GM13977 (cell line): ENCODE measurements around the gene MRTFB.

Source experiments
- DNase-seq: peaks from one replicate; pipeline ENCODE4 v3.0.0; 2012; ENCODE audit warnings: low spot score
- CTCF ChIP-seq: IDR thresholded peaks from 2 replicates; pipeline ENCODE4 v1.5.1; 2012; ENCODE audit warnings: mild to moderate bottlenecking, control low read depth; ENCODE audit not compliant: insufficient read depth; ENCODE audit errors: extremely low read depth, missing control alignments
- in situ Hi-C: fragments of 300-500 bp; cut with MboI; formaldehyde crosslinking; loops from one replicate; pipeline ENCODE4 v1.12.0; 2022; ENCODE audit warnings: low sequenced_read_pairs, low pct_unique_long_range_greater_than_20kb, mixed read lengths, inconsistent platforms; ENCODE audit not compliant: unreplicated experiment

MRTFB gene

DNA sequence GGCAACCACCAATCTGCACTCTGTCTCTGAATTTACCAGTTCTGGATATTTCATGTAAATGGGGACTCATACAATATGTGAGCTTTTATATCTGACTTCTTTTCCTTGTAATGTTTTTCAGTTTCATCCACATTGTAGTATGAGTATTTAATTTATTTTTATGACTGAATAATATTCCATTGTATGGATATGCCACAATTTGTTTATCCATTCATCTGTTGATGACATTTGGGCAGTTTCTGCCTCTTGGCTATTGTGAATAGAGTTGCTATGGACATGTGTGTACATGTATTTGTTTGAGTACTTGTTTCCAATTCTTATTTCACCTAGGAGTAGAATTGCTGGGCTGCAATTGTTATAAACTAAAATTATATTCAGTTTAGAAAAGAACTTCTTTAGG is 126.9 kb downstream of the MRTFB start:
- in situ Hi-C loops: no loop called here
- DNase-seq: no peak
- TF ChIP-seq CTCF: no peak

- no peak for TF ChIP-seq CTCF
- no peak for DNase-seq
- in situ Hi-C loops: no loop called here
These were observed 127.5 kb downstream of the MRTFB start for GRCh38 chr16:14198572-14198971.

DNA sequence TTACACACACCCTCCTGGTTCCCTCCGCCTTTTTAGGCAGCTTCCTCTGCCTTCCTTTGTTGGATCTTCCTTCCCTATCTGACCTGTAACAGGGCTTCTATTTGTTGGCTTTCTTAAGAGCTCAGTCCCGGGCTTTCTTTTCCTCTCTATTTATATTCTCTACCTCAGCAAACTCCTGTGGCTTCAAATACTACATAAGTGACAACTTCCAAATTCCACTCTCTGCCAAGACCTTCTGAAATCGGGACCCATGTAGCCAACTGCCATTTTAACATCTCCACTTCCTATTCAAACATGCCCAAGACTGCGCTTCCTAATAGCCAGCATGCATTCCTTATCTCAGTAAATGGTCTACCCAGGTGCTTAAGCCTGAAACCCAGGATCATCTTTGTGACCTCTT is 128.1 kb downstream of the MRTFB start:
- TF ChIP-seq CTCF: no peak
- DNase-seq: no peak
- in situ Hi-C loops: no loop called here

DNA sequence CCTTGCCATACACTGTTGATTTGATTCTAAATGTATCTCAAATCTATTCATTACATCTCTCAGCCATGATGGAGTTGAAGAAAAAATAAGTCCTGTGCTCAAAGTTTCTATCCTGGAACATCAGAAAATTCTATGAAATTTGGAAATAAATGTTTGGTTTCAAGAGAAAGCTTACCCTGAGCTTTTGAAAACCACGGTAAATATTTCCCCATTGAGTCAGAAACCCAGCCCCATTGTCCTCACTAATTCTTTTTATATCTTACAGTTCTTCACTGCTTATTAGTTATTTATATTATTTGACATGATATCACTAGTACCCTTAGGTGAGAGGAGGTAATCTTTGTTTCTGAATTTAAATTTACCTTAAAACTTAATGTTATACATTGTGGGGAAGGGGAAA is 128.5 kb downstream of the MRTFB start:
- TF ChIP-seq CTCF: no peak
- in situ Hi-C loops: no loop called here
- DNase-seq: no peak

DNA sequence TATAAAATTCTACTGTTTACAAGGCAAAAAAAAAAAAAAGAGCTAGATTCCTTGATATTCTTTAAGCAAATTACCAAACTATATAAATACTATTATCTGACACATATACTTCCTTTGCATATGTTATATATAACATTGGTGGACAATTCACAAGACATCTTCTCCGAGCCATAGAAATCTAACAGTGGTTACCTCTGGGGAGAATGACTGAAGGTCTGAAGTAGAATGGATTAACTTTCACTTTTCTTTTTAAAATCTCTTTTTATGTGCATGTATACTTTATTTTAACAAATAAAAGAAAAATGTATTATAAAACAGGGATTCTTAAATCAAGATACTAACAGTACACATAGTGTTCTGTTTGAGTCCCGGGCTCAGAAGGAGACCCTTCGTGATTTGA is 131.0 kb downstream of the MRTFB start:
- in situ Hi-C loops: no loop called here
- DNase-seq: no peak
- no peak for TF ChIP-seq CTCF

DNA sequence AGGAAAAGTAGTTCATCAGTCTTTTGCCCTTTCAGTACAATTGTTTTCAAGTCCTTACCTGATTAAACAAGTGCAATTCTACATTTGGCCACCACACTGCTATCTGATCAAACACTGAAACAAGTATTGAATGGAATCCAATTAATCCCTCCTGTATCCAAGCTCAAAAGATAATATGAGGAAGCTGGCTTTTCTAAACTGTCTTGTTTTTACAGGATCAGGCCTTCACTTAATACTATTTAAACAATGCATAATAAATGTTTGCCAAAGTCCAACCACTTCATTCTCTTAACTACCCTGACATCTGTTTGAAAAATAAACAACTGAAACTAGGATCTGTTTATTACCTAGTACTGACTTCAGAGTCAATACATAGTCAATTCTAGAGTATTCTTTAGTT is 131.6 kb downstream of the MRTFB start:
- DNase-seq: no peak
- peak; percentile 28 for TF ChIP-seq CTCF
- in situ Hi-C loops: no loop called here

DNA sequence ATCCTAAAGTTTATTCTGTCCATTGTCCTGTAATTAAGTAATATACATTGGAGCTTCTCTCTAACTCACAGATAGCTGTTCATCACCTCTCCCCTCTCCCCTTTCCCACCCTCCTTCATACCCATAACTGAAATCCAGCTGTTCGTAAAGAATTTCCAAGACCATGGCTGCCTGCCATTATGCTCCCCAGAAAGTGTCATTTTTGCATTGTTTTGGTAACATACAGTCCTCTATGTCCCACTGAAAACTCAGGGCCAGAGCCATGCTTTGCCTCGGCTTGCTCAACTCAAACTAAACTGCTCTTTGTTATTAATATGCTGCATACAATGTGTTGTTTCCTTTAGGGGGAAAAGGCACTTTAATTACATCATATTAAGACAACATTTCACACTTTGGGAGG is 132.0 kb downstream of the MRTFB start:
- no peak for DNase-seq
- no peak for TF ChIP-seq CTCF
- in situ Hi-C loops: no loop called here
